Pulmonary artery endothelial cell (primary cell): ENCODE measurements around the gene TLDC2. TPM values are rescaled to one million over a fixed set of nuclear protein-coding genes. Genes with fewer than 3 reads are reported as not detected.
A peak's percentile ranks its signal among the peaks of the same experiment; 100 is the strongest.
"Not testable (repeated sequence)": the region's sequence is repeated elsewhere in the genome, so short reads cannot be mapped to it uniquely, and the experiment has no call there.

Experiments used
- DNase-seq: peaks from one replicate; pipeline ENCODE4 v3.0.0-alpha.2; 2011; ENCODE audit warnings: low read depth, low spot score
- total RNA-seq: library from RNA; depleted of rRNA; stranded (reverse); fragments of >200 nt; gene quantifications from 2 replicates; pipeline ENCODE4 v1.2.3, GENCODE V29; 2014

Gene TLDC2
- total RNA-seq, 1 donor from 2014 or later: not detected

- DNase-seq: no peak
These were observed 9.1 kb upstream of the TLDC2 start for GRCh38 chr20:36866681-36867495.

DNA sequence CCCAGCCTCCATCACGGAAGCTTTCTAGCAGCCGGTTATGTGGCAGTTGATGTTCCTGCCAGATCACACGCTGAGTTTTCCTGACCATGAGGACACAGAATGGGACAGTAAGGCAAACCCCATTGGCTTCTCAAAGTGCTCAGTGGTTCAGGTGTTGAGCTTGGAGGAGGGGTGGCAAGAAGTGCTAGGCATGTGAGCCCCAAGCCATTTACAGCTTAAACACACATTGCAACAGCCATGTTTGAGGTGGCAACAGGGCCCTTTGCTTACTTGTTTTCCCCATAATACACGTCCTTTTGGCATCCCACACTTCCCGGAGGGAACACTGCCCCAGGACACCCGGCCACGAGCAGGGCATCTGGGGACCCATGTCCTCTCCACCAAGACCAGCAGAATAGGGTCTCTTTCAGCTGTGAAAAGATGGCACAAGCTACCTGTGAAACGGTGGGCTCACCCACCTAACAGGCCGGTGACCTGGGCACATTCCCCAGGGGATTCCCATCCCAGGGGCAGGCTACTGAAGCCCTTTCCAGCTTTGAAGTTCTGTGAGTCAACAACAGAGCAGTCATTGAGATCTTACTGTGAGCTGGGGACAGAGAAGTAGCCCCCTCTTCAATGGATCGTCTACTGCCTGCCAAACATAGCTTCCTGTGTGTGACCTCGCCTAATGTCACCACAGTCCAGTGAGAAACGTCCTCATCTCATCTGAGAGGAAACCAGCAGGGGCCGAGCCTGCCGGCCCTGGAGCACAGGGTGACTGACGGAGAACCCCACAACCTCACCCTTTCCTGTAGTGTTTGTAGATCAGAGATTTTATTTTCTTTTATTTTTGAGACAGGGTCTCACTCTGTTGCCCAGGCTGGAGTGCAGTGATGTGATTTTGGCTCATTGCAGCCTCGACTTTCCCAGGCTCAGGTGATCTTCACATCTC is 4.0 kb upstream of the TLDC2 start:
- no peak for DNase-seq

GRCh38 chr20:36872852-36873251 is 3.1 kb upstream of the TLDC2 start:
- no peak for DNase-seq

DNA sequence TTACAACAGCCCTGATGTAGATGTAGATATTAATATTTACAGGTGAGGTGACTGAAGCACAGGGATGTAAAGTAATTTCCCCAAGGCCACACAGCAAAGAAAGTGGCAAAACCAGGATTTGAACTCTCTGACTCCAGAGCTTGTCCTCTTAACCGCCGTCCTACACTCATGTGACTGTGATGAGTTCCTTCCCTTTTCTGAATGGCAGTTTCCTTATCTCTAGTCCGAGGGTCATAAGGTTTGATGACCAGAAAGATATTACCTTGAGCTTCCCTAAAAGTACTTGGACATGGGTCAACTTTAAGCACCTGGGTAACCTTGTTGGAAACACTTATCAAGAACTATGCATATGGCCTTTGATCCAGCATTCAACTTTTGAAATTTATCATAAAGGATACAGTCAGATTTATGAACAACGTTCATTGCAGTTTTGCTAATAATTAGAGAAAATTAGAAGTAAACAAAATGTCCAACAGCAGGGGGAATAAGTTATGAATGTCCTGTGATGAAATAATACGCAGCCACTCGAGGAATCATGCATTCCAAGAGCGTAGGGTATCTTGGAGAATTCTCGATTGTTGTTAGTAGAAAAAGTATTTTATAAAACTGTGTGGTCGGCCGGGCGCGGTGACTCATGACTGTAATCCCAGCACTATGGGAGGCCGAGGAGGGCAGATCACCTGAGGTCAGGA is 2.3 kb upstream of the TLDC2 start:
- DNase-seq: no peak

GRCh38 chr20:36875093-36875492 is 845 bp upstream of the TLDC2 start:
- not testable (repeated sequence) for DNase-seq

GRCh38 chr20:36876473-36876833 is 515 bp downstream of the TLDC2 start:
- DNase-seq: no peak

- DNase-seq: no peak
These were observed 3.0 kb downstream of the TLDC2 start for GRCh38 chr20:36878941-36879340.

DNA sequence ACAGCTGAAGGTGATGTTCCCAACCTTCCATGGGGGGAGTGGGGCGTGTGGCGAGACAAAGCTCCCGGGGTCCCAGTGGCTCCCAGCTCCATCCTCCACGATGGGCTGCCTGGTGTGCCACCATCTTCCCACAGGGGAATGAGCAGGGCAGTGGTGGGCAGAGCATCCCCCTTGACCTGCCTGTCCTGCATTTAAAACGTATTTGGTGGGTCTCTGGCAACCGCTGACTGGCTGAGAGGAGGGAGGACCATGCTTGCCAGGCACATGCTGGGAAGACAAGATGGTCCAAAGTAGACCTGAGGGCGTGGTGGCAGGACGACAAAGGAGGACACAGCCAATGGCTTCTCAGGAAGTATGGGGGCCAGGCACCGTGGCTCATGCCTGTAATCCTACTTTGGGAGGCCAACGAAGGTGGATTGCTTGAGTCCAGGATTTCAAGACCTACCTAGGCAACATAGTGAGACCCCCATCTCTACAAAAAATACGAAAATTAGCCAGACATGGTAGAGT is 4.9 kb downstream of the TLDC2 start:
- no peak for DNase-seq

DNA sequence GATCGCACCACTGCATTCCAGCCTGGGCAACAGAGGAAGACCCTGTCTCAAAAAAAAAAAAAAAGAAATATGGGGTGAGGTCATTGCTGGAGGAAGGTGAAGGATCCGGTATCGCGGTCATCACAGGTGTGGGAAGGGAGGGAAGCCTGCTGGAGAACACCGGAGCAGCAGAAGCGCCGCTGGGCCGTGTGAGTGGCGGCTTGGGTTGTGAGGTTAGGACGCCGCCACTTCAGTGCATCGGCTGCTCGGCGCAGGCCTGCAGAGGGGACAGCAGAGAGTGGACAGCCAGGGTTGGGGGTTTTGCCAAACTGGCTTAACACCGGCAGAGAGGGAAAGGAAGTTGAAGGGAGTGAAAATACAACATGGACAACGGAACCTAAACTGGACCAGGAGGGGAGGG is 5.4 kb downstream of the TLDC2 start:
- DNase-seq: no peak

GRCh38 chr20:36881888-36882287 is 6.0 kb downstream of the TLDC2 start:
- DNase-seq: no peak

- no peak for DNase-seq
These were observed 8.1 kb downstream of the TLDC2 start for GRCh38 chr20:36883977-36884535.

- no peak for DNase-seq
These were observed 9.4 kb downstream of the TLDC2 start for GRCh38 chr20:36885356-36885755.

- peak; percentile 19 for DNase-seq
These were observed 11.2 kb downstream of the TLDC2 start for GRCh38 chr20:36886859-36887751.

DNA sequence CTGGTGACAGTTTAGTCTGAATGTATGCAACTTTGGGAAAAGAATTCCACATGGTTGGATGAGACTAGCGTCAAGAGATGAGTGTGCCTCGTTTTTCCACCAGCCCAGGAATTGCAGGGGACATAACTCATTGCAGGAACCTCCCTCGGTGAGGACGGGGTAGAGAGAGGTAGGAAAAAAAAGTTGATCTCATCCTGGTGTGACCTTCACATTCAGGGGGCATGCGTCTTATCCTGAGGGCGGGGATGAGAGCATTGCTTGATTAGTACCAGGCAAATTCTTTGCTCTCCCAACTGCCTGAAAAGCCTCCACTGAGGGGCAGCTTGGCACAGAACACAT is 11.8 kb downstream of the TLDC2 start:
- DNase-seq: no peak

GRCh38 chr20:36888880-36889516 is 13.1 kb downstream of the TLDC2 start:
- no peak for DNase-seq

DNA sequence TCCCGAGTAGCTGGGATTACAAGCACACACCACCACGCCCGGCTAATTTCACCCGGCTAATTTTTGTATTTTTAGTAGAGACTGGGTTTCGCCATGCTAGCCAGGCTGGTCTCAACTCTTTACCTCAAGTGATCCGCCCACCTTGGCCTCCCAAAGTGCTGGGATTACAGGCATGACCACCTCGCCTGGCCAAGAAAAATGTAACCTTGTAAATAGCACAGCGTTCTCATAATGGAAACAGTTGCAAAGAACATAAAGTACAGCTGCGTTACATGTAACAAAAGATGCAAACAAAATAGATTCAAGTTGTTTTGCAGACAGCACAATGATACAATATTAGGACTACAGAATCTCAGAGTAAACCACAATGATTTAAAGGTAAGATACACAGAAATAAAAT is 14.6 kb downstream of the TLDC2 start:
- DNase-seq: no peak

- no peak for DNase-seq
These were observed 15.3 kb downstream of the TLDC2 start for GRCh38 chr20:36891211-36891610.

GRCh38 chr20:36893801-36894200 is 17.9 kb downstream of the TLDC2 start:
- DNase-seq: no peak

DNA sequence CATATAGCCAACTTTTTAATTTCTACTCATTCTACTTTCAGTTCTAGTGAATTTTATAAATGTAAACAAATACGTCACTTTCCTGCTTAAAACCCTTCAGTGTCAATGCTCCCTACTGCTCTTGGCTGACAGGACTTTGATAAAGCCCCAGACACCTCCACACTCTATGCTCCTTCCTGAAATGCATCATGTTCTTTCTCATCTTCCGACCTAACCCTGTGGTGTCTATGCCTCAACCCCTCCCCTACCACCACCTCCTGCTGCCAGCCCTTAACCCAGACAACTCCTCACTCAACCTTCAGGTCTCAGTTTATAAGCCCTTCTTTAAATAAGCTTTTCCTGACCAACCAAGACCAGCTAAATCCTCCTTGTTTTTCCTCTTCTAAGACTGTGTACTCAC is 19.1 kb downstream of the TLDC2 start:
- DNase-seq: no peak

DNA sequence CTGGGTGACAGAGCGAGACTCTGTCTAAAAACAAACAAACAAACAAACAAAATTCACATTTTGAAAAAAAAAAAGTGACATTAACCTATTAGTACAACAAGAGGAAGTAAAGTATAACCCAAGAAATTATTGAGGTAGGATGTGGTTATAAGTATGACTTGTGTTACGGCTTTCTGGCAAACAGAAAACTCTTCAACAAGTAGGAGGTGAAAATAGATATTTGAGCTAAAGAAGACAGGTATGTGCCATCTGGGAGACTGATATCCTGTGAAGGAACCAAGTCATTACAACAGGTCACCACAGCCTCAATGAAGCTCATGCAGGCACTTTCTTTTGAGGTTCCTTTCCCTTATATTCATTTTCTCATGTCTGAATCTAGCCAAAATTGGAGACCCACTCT is 28.8 kb downstream of the TLDC2 start:
- no peak for DNase-seq
